ENCODE measurements around the gene ORMDL2. TPM values are rescaled to one million over a fixed set of nuclear protein-coding genes. Genes with fewer than 3 reads are reported as not detected.

Gene ORMDL2
- total RNA-seq, 5 donors from 2014 or later (not counting 1 experiment from before 2014, with no cell fraction given): 19.0 to 46.8 (median 41.6) TPM

GRCh38 chr12:55820679-55821078 lies 2.8 kb downstream of the ORMDL2 start:
- Mint-ChIP-seq H3K36me3 (peaks cover 22% of the 10 kb centered on the region), H3K4me1 (peaks cover 34 to 42% (median 36%) of the 10 kb centered on the region in 3 donors), H3K27me3 (no peaks in the 10 kb centered on the region), H3K9me3 (no peaks in the 10 kb centered on the region), H3K4me3 (no peak overlapping the region), H3K27ac (no peak overlapping the region)
- Histone ChIP-seq H3K27ac (ENCODE audit: low read length) (no peak overlapping the region), H3K36me3 (ENCODE audit: control insufficient read depth in 2 of 2, extremely low read depth in 1 of 2, insufficient read depth in 1 of 2, low read length in 1 of 2) (peaks cover 13 to 52% of the 10 kb centered on the region in 2 donors), H3K4me3 (ENCODE audit: control insufficient read depth in 1 of 2, extremely low read depth in 1 of 2, low read length in 1 of 2) (no peak overlapping the region), H3K9me3 (no peaks in the 10 kb centered on the region), H3K27me3 (replicated peaks in 1 of 2; ENCODE audit: control insufficient read depth in 2 of 2, extremely low read depth in 1 of 2, insufficient read depth in 2 of 2, low read length in 1 of 2) (no peaks in the 10 kb centered on the region), H3K4me1 (ENCODE audit: control insufficient read depth in 1 of 2, extremely low read depth in 1 of 2, insufficient read depth in 2 of 2, low read length in 2 of 2) (peaks cover 27% of the 10 kb centered on the region in 2 experiments)
- ChIA-PET POLR2A (interaction anchor here (0.6 to 1.1 kb wide), 2 partner anchors 9 to 10 kb away, joined by 5 to 7 read pairs; partner anchors contain the start of gene DNAJC14 (in 1 of the 2)), CTCF (interaction anchor here in 1 of 2 donors (0.6 kb wide), 1 partner anchor 865 kb away, joined by 3 read pairs; no protein-coding TSS in a partner anchor)
- ATAC-seq (replicated peaks in 1 of 4) (no peak), DNase-seq (no peak)
- WGBS (ENCODE audit: insufficient coverage): no CpG with 5 or more reads among the region's 1 CpG

- peak overlapping the region; percentile 62 to 64 for H3K27ac Mint-ChIP-seq
- DNase-seq (no peak), ATAC-seq (replicated peaks in 1 of 4) (no peak)
- no CpG with 5 or more reads among the region's 6 CpGs for WGBS (ENCODE audit: insufficient coverage)
- Histone ChIP-seq H3K27me3 (replicated peaks in 1 of 2; ENCODE audit: control insufficient read depth in 2 of 2, extremely low read depth in 1 of 2, insufficient read depth in 2 of 2, low read length in 1 of 2) (no peaks in the 10 kb centered on the region), H3K27ac (ENCODE audit: low read length) (no peak overlapping the region), H3K4me1 (ENCODE audit: control insufficient read depth in 1 of 2, extremely low read depth in 1 of 2, insufficient read depth in 2 of 2, low read length in 2 of 2) (peaks cover 25 to 36% of the 10 kb centered on the region in 2 experiments), H3K4me3 (ENCODE audit: control insufficient read depth in 1 of 2, extremely low read depth in 1 of 2, low read length in 1 of 2) (no peak overlapping the region), H3K9me3 (no peaks in the 10 kb centered on the region), H3K36me3 (ENCODE audit: control insufficient read depth in 2 of 2, extremely low read depth in 1 of 2, insufficient read depth in 1 of 2, low read length in 1 of 2) (peaks cover 13 to 50% of the 10 kb centered on the region in 2 donors)
- POLR2A ChIA-PET: no interaction called here
- H3K4me3 Mint-ChIP-seq: no peak overlapping the region
- H3K9me3 Mint-ChIP-seq: no peaks in the 10 kb centered on the region
- CTCF ChIA-PET: interaction anchor here in 1 of 2 donors (0.6 kb wide), 1 partner anchor 225 kb away, joined by 5 read pairs; no protein-coding TSS in a partner anchor
- H3K36me3 Mint-ChIP-seq: peaks cover 25% of the 10 kb centered on the region
- H3K27me3 Mint-ChIP-seq: no peaks in the 10 kb centered on the region
- H3K4me1 Mint-ChIP-seq: peaks cover 40 to 57% (median 43%) of the 10 kb centered on the region in 3 donors
Observed at GRCh38 chr12:55822228-55822627, 4.4 kb downstream of the ORMDL2 start.

GRCh38 chr12:55823419-55823818 lies 5.6 kb downstream of the ORMDL2 start:
- Mint-ChIP-seq H3K9me3 (no peaks in the 10 kb centered on the region), H3K27ac (peak overlapping the region; percentile 65 to 87), H3K27me3 (no peaks in the 10 kb centered on the region), H3K4me1 (peaks cover 49 to 69% (median 52%) of the 10 kb centered on the region in 3 donors), H3K4me3 (no peak overlapping the region), H3K36me3 (peaks cover 31% of the 10 kb centered on the region)
- H3K9me3 ChIP-seq: no peaks in the 10 kb centered on the region
- CTCF ChIA-PET: interaction anchor here (0.5 to 0.6 kb wide), 2 partner anchors 84 to 166 kb away, joined by 5 to 6 read pairs; no protein-coding TSS in a partner anchor
- H3K27me3 ChIP-seq (replicated peaks in 1 of 2; ENCODE audit: control insufficient read depth in 2 of 2, extremely low read depth in 1 of 2, insufficient read depth in 2 of 2, low read length in 1 of 2): no peaks in the 10 kb centered on the region
- peaks cover 32 to 45% of the 10 kb centered on the region in 2 experiments for H3K4me1 ChIP-seq (ENCODE audit: control insufficient read depth in 1 of 2, extremely low read depth in 1 of 2, insufficient read depth in 2 of 2, low read length in 2 of 2)
- H3K27ac ChIP-seq (ENCODE audit: low read length): no peak overlapping the region
- no peak for ATAC-seq (replicated peaks in 1 of 4)
- H3K4me3 ChIP-seq (ENCODE audit: control insufficient read depth in 1 of 2, extremely low read depth in 1 of 2, low read length in 1 of 2): no peak overlapping the region
- POLR2A ChIA-PET: interaction anchor here in 1 of 2 donors (0.6 kb wide), 1 partner anchor 319 kb away, joined by 3 read pairs; no protein-coding TSS in a partner anchor
- peaks cover 13 to 50% of the 10 kb centered on the region in 2 donors for H3K36me3 ChIP-seq (ENCODE audit: control insufficient read depth in 2 of 2, extremely low read depth in 1 of 2, insufficient read depth in 1 of 2, low read length in 1 of 2)
- no peak for DNase-seq
- 100% methylated on average over 2 of the region's 4 CpGs for WGBS (ENCODE audit: insufficient coverage)

- H3K36me3 Mint-ChIP-seq: peaks cover 28% of the 10 kb centered on the region
- H3K27me3 Mint-ChIP-seq: no peaks in the 10 kb centered on the region
- peak overlapping the region; percentile 70 to 87 for H3K27ac Mint-ChIP-seq
- Histone ChIP-seq H3K9me3 (no peaks in the 10 kb centered on the region), H3K4me1 (ENCODE audit: control insufficient read depth in 1 of 2, extremely low read depth in 1 of 2, insufficient read depth in 2 of 2, low read length in 2 of 2) (peaks cover 26 to 43% of the 10 kb centered on the region in 2 experiments), H3K4me3 (ENCODE audit: control insufficient read depth in 1 of 2, extremely low read depth in 1 of 2, low read length in 1 of 2) (no peak overlapping the region), H3K27me3 (replicated peaks in 1 of 2; ENCODE audit: control insufficient read depth in 2 of 2, extremely low read depth in 1 of 2, insufficient read depth in 2 of 2, low read length in 1 of 2) (no peaks in the 10 kb centered on the region), H3K36me3 (ENCODE audit: control insufficient read depth in 2 of 2, extremely low read depth in 1 of 2, insufficient read depth in 1 of 2, low read length in 1 of 2) (peaks cover 13 to 42% of the 10 kb centered on the region in 2 donors), H3K27ac (ENCODE audit: low read length) (no peak overlapping the region)
- POLR2A ChIA-PET: interaction anchor here (0.5 to 0.6 kb wide), 2 partner anchors 55 to 839 kb away, joined by 3 read pairs; no protein-coding TSS in a partner anchor
- DNase-seq (no peak), ATAC-seq (replicated peaks in 1 of 4) (no peak)
- no peak overlapping the region for H3K4me3 Mint-ChIP-seq
- CTCF ChIA-PET: interaction anchor here in 1 of 2 donors (0.6 to 0.7 kb wide), 2 partner anchors 12 to 81 kb away, joined by 3 read pairs; no protein-coding TSS in a partner anchor
- H3K9me3 Mint-ChIP-seq: no peaks in the 10 kb centered on the region
- peaks cover 41 to 61% (median 45%) of the 10 kb centered on the region in 3 donors for H3K4me1 Mint-ChIP-seq
- 73% methylated on average over 3 of the region's 5 CpGs for WGBS (ENCODE audit: insufficient coverage)
Observed at GRCh38 chr12:55824726-55825125, 6.9 kb downstream of the ORMDL2 start.

- peak overlapping the region; percentile 94 to 97 (median 94) for H3K4me3 Mint-ChIP-seq
- peak overlapping the region; percentile 34 for H3K27ac ChIP-seq (ENCODE audit: low read length)
- H3K9me3 Mint-ChIP-seq: no peaks in the 10 kb centered on the region
- H3K4me1 ChIP-seq (ENCODE audit: control insufficient read depth in 1 of 2, extremely low read depth in 1 of 2, insufficient read depth in 2 of 2, low read length in 2 of 2): peaks cover 31 to 64% of the 10 kb centered on the region in 2 experiments
- peak overlapping the region; percentile 87 to 90 for H3K27ac Mint-ChIP-seq
- no peak for ATAC-seq (replicated peaks in 1 of 4)
- H3K4me1 Mint-ChIP-seq: peaks cover 61 to 82% (median 70%) of the 10 kb centered on the region in 3 donors
- ChIA-PET POLR2A (interaction anchor here (3.3 to 4.2 kb wide), 2 partner anchors 10 kb away, joined by 14 to 84 read pairs; partner anchors contain the start of genes ORMDL2 (in 2 of the 2) and SARNP (in 2 of the 2)), CTCF (no interaction called here)
- H3K4me3 ChIP-seq (ENCODE audit: control insufficient read depth in 1 of 2, extremely low read depth in 1 of 2, low read length in 1 of 2): no peak overlapping the region
- no peaks in the 10 kb centered on the region for H3K27me3 ChIP-seq (replicated peaks in 1 of 2; ENCODE audit: control insufficient read depth in 2 of 2, extremely low read depth in 1 of 2, insufficient read depth in 2 of 2, low read length in 1 of 2)
- peaks cover 0 to 11% of the 10 kb centered on the region in 2 donors for H3K36me3 ChIP-seq (ENCODE audit: control insufficient read depth in 2 of 2, extremely low read depth in 1 of 2, insufficient read depth in 1 of 2, low read length in 1 of 2)
- 96% methylated on average over 9 of the region's 15 CpGs for WGBS (ENCODE audit: insufficient coverage)
- no peaks in the 10 kb centered on the region for H3K27me3 Mint-ChIP-seq
- peaks cover 15% of the 10 kb centered on the region for H3K36me3 Mint-ChIP-seq
- no peaks in the 10 kb centered on the region for H3K9me3 ChIP-seq
- no peak for DNase-seq
Observed at GRCh38 chr12:55827806-55828205, 10.0 kb downstream of the ORMDL2 start.

GRCh38 chr12:55828357-55828756 lies 10.5 kb downstream of the ORMDL2 start:
- no peak for DNase-seq
- peaks cover 10% of the 10 kb centered on the region for H3K36me3 Mint-ChIP-seq
- no peak for ATAC-seq (replicated peaks in 1 of 4)
- peak overlapping the region; percentile 87 to 90 for H3K27ac Mint-ChIP-seq
- H3K9me3 Mint-ChIP-seq: no peaks in the 10 kb centered on the region
- H3K4me1 Mint-ChIP-seq: peaks cover 61 to 77% (median 70%) of the 10 kb centered on the region in 3 donors
- Histone ChIP-seq H3K9me3 (no peaks in the 10 kb centered on the region), H3K27ac (ENCODE audit: low read length) (peak overlapping the region; percentile 83), H3K27me3 (replicated peaks in 1 of 2; ENCODE audit: control insufficient read depth in 2 of 2, extremely low read depth in 1 of 2, insufficient read depth in 2 of 2, low read length in 1 of 2) (no peaks in the 10 kb centered on the region), H3K4me3 (ENCODE audit: control insufficient read depth in 1 of 2, extremely low read depth in 1 of 2, low read length in 1 of 2) (peak overlapping the region in 1 of 2 donors; percentile 25), H3K4me1 (ENCODE audit: control insufficient read depth in 1 of 2, extremely low read depth in 1 of 2, insufficient read depth in 2 of 2, low read length in 2 of 2) (peaks cover 31 to 66% of the 10 kb centered on the region in 2 experiments), H3K36me3 (ENCODE audit: control insufficient read depth in 2 of 2, extremely low read depth in 1 of 2, insufficient read depth in 1 of 2, low read length in 1 of 2) (peaks cover 3 to 5% of the 10 kb centered on the region in 2 donors)
- peak overlapping the region; percentile 94 to 97 (median 94) for H3K4me3 Mint-ChIP-seq
- no peaks in the 10 kb centered on the region for H3K27me3 Mint-ChIP-seq
- POLR2A ChIA-PET: interaction anchor here (3.3 to 4.2 kb wide), 2 partner anchors 11 kb away, joined by 14 to 84 read pairs; partner anchors contain the start of genes ORMDL2 (in 2 of the 2) and SARNP (in 2 of the 2)
- 86% methylated on average over 4 of the region's 5 CpGs for WGBS (ENCODE audit: insufficient coverage)
- CTCF ChIA-PET: interaction anchor here in 1 of 2 donors (3.7 kb wide), 1 partner anchor 11 kb away, joined by 62 read pairs; the partner anchor contains the start of genes ORMDL2 and SARNP
